Measurements from ENCODE around the gene NGEF.
"Not testable (repeated sequence)": the region's sequence is repeated elsewhere in the genome, so short reads cannot be mapped to it uniquely, and the experiment has no call there.

The NGEF gene, protein sequence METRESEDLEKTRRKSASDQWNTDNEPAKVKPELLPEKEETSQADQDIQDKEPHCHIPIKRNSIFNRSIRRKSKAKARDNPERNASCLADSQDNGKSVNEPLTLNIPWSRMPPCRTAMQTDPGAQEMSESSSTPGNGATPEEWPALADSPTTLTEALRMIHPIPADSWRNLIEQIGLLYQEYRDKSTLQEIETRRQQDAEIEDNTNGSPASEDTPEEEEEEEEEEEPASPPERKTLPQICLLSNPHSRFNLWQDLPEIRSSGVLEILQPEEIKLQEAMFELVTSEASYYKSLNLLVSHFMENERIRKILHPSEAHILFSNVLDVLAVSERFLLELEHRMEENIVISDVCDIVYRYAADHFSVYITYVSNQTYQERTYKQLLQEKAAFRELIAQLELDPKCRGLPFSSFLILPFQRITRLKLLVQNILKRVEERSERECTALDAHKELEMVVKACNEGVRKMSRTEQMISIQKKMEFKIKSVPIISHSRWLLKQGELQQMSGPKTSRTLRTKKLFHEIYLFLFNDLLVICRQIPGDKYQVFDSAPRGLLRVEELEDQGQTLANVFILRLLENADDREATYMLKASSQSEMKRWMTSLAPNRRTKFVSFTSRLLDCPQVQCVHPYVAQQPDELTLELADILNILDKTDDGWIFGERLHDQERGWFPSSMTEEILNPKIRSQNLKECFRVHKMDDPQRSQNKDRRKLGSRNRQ

DNA sequence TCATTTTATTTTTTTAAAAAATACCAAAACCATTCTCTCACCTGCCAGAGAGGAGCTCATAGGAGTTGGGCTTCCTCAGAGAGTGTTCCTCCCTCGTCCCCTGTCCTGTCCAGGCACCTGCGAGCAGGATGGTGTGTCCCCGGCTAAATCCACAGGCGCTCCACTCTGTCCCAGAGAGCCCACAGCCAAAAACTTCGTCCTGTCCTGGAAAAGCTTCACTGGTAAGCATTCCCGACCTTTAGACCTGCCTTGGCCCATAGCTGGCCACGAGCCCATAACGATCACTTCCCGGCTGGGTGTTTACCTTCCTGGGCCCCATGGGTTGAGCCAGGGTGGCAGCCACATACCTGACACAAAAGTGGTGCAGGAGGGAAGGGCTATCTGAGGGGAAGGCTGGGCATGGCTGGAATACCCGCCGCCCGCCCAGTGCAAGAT, at the start of gene NGEF:
Gene NGEF, minus strand, starts transcription at position 230 of the 435 bp plus-strand sequence. CDS start 38,366 bp downstream, outside the sequence.
- no peak for DNase-seq

DNA sequence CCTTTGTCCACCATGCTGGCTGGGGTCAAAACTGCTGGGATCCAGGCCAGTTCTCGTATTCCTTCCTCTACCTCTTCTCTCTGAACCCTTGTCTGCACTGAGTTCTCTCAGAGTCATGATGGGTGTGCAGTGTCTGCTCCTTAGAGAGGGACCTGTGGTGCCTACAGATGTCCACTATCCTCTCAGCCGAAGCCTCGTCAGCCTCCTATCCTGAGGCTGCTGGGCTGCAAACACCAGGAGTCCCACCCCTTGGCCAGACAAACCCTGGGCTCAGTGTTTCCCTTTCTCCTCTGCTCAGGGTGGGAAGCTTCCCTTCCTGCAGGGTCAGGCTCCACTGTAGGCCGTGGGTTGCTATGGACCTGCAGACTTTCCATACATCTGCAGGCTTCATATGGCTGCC, 49.4 kb upstream of the NGEF start:
- no peak for DNase-seq

DNA sequence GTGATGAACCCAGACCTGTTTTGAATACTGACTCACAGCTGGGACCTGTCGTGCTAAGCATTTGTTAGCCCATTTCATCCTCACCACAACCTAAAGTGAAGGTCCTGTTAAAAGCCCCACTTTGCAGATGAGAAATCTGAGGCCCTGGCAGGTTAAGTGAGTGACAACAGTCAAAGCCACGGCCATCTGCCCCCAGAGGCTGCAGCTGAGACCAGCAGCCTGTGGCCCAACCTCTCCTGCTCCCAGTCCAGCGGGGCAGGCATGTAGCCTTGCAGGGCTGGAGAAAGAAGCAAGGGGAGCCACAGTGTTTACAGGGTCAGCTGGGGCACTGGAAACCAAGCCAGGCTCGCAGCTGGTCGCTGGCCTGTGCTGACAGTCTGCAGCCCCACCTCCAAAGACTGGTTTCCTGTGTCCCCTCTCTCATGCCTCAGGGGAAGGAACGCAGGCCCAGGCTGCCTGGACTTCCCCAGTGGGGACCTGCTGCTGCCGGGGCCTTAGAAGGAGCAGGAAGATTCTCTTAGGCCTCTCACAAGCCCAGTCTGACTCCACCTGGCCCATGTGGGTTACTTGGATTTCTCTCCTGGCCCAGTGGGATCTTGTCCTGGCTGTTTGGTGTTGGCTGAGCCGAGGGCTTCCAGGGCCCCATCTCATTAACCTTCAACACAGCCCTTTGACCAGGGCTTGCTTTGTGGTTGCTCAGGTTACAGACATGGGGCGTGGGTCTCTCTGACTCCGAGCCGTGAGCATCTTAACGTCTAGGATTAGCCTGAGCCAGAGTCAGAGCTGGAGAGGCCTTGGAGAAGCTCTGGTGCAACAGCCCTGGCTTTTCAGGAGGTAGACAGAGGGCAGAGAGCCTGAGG, 48.8 kb upstream of the NGEF start:
- DNase-seq = peak in 2 of 56 donors; percentile 24 to 26

DNA sequence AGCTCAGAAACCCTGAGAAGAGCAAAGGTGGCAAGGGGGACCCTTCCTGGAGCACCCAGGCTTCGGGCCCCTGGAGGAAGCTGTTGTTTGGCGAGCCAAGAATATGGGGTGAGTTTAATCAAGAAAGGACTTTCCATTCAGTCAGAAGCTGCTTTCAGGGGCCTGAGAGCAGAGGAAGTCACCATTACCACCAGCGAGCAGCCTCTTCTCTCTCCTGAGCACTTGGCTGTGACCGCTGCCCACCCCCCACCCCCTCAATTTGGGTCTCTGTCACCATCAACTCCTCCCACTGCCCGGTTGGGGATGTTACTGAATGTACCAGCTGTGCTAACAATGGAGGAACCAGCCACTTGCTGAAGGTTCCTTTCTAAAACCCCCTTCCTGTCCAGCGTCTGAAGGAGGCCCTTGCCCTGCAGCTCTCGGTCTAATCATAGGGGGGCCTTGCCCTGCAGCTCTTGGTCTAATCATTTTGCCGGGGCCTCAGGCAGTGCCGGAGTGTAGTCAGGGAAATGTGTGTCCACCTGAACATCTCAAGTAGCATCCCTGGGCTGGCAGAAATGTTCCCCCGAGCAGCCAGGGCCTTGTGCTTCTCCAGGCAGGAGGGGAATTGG, 48.0 kb upstream of the NGEF start:
- DNase-seq = no peak

DNA sequence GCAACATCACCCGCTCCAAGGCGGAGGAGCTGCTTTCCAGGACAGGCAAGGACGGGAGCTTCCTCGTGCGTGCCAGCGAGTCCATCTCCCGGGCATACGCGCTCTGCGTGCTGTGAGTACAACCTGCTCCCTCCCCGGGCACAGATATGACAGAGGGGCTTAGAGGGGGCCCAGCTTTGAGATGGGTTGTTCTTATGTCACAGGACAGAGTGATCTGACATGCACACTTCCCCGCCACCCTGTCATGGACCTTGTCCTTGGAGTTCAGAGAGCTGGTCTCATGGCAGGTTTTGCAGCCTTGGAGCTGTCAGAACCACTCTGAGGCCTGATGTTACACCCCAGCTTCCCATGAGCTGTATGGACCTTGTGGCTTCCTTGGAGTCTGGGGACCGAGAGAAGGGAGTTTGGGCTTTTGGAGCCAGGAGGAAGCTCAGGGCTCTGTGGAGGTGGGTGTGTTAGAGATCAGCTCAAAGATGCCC, 47.5 kb upstream of the NGEF start:
- no peak for DNase-seq

- DNase-seq = peak in 5 of 56 donors; percentile 29 to 48 (median 41)
These were observed 46.9 kb upstream of the NGEF start, which contains the start of gene INPP5D for GRCh38 chr2:233059797-233060500. Gene INPP5D, plus strand, starts transcription at chr2:233060342. Its CDS starts 137 bp downstream, at chr2:233060479.

- DNase-seq = no peak
These were observed 46.4 kb upstream of the NGEF start for GRCh38 chr2:233059547-233059796.

DNA sequence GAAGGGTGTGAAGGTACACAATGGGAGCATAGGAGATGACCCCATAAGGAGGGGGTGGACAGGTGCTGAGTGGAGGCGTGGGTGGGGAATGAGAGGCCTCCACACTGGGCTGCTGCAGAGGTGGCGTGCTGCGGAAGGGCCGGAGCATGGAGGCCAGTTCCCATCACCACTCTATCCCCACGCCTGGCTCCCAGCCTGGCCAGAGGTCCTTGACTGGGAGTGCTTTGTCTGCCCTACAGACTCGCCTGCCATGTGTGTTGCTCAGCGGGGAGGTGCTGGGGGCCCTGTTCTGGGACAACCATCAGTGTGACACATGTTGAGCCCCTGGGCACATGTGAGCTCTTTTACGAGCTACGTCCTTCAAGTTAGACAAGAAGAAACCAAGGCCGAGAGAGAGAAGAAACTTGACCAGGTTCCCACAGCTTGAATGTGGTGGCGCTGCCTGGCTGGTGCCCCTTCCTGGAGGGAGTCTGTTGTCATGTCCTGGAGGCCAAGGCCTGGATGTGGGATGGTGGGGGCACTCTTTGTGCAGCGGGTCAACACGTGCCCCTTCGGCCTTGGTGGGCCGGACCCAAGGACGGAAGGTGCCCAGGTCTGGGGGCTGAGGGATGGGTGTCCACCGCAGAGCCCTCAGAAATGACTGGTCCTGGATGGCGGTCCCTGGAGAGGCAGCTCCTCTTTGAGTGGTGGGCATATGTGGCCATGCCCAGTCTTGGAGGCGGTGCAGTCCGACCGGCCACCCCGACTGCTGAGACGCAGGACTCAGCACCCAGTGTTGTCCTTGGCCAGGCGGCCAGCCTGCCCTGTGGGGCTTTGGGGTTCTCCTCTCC, 45.9 kb upstream of the NGEF start:
- DNase-seq = no peak

GRCh38 chr2:233056961-233057605, 44.0 kb upstream of the NGEF start:
- no peak for DNase-seq

GRCh38 chr2:233055362-233055761, 42.3 kb upstream of the NGEF start:
- DNase-seq = no peak

- DNase-seq = peak in 31 of 56 donors; percentile 9 to 72 (median 37)
These were observed 41.1 kb upstream of the NGEF start for GRCh38 chr2:233053928-233054784.

- DNase-seq = not testable (repeated sequence)
These were observed 39.5 kb upstream of the NGEF start for GRCh38 chr2:233052517-233052916.

- DNase-seq = no peak
These were observed 38.4 kb upstream of the NGEF start for GRCh38 chr2:233051241-233052149.

GRCh38 chr2:233049194-233049761, 36.2 kb upstream of the NGEF start:
- no peak for DNase-seq

DNA sequence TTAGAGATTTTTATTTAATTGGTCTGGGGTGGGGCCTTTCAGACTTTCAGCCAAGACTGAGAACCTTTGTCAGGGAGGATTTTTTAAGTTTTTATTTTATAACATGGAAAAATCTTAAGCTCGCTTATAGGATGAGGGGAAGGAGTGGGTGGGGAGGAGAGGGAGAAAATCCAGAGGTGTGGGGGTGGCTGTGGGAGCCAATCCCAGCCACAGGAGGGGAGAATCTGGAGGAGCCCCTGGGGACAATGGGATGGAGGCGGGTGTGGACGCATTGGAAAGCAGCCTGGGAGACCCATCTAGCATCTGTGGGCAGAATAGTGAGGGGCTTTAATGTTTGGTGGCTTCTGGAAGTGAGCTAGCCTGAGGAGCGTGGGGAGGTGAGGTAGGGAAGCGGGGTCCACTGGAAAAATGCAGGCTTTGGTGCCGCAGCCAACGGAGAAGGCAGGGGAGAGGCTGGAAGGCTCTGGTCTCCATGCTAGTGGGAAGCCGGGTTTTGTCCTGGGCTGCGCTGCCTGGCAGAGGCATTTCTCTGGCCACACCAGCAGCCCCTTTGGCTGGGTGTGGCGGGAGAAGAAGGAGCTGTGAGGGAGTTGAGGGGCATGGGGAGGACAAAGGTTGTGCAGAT, 35.6 kb upstream of the NGEF start:
- no peak for DNase-seq

GRCh38 chr2:233047667-233048066, 34.6 kb upstream of the NGEF start:
- DNase-seq = no peak

All from nucleus accumbens (tissue), 56 donors.